IgD-negative memory B cell (primary cell): ENCODE results near the gene SMIM29. TPM values are rescaled to one million over a fixed set of nuclear protein-coding genes. Genes with fewer than 3 reads are reported as not detected.
"Not testable (repeated sequence)": the region's sequence is repeated elsewhere in the genome, so short reads cannot be mapped to it uniquely, and the experiment has no call there.

Source experiments
- H3K27ac Mint-ChIP-seq, 3 donors: one replicate each; pipeline ENCODE4 v1.8.0; 2020 to 2022; ENCODE audit warnings: mild to moderate bottlenecking in 3 of 3, mixed read lengths in 3 of 3, moderate library complexity in 1 of 3
- H3K27me3 Mint-ChIP-seq: one replicate; pipeline ENCODE4 v1.8.0; 2021; ENCODE audit warnings: mixed read lengths
- H3K36me3 Mint-ChIP-seq: one replicate; pipeline ENCODE4 v1.8.0; 2020; ENCODE audit warnings: mild to moderate bottlenecking, mixed read lengths
- H3K4me1 Mint-ChIP-seq, 3 donors: one replicate each; pipeline ENCODE4 v1.8.0; 2020 to 2022; ENCODE audit warnings: mixed read lengths in 3 of 3, mild to moderate bottlenecking in 1 of 3
- H3K4me3 Mint-ChIP-seq, 4 donors: one replicate each; pipeline ENCODE4 v1.8.0; 2020 to 2022; ENCODE audit warnings: mild to moderate bottlenecking in 4 of 4, mixed read lengths in 4 of 4, moderate library complexity in 3 of 4
- H3K9me3 Mint-ChIP-seq, 3 donors: one replicate each; pipeline ENCODE4 v1.8.0; 2020 to 2021; ENCODE audit warnings: mixed read lengths in 3 of 3, mild to moderate bottlenecking in 1 of 3
- polyA plus RNA-seq: library from polyadenylated mRNA; unstranded; fragments of 300-500 nt; fragmentation: Illumina TruSeq; gene quantifications from one replicate; pipeline ENCODE4 v1.2.3, GENCODE V29; 2021

Gene SMIM29
- polyA plus RNA-seq, 1 donor from 2014 or later = 66.2 TPM

DNA sequence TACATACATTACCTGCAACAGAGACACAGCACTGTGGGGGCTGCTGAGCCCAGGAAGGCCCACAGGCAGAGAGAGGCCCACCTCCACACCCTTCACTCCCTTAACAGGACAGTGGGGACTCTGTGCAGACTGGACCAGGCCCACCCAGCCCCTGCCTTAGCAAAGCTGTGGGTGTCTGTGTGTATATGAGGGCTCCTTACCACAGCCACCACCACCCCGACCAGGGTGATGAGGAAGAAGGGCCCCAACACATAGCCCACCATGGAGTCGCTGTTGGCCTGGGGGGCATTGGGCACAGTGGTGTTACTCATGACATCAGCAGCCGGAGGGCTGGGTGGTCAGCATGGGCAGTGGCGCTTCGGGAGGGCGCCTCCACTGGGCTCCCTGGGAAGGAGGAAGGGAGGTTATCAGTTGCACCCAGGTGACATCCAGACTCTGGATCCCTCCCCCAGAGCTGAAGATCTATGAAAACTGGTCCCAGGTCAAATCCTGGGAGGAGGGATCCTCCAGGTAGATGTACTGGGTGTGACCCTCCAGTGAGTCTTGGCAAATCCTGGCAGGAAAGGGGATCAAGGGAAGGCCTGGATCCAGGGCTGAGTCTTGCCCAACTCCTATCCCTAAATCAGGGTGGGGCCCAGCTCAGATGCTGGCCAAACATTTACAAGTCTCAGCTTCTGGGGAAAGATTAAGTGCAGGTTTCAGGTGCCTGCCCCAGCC, 1.2 kb downstream of the SMIM29 start:
- Mint-ChIP-seq H3K36me3 (peaks cover 2% of the 10 kb centered on the region), H3K4me3 (peak overlapping the region; percentile 96 to 99 (median 96)), H3K4me1 (peaks cover 13 to 25% (median 17%) of the 10 kb centered on the region in 3 donors), H3K27ac (peak overlapping the region; percentile 90 to 98 (median 97)), H3K27me3 (no peaks in the 10 kb centered on the region), H3K9me3 (no peaks in the 10 kb centered on the region)

DNA sequence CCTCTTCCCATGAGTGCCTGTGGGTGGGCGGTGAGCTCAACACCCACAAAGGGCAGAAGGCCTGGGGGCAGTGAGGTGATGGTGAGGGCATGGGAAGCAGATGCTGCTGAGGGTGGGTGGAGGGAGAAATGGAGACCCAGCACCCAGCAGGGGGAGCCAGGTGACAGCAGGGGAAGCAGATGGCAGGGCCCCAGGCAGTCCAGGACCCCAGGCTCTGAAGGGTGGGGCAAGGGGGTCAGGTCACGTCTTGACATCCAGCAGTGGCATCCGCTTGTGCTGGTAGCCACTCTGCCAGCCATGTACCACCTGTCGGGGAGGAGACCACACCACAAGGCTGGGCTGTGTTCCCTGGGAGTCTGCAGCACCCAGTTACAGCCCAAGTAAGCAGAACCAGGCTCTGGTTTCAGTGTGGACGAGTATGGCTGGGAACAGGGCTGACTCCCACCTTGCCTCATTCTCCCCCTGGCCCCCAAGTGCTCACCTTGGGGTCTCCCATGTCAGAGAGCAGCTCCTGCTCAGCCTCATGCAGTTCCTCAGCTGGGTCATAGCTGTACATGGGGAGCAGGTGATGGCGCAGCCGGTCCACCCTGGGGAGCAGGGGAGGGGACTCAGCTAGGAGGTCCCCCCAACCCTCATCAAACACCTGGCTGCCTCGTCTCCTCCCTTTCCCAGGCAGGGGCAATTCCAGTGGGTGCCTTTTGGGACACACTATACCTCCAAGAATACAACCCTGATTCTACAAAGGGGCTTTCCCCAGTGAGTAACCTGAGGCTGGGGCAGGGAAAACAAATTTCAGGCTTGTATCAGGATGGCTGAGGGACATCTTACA, 2.0 kb downstream of the SMIM29 start:
- H3K36me3 Mint-ChIP-seq = no peaks in the 10 kb centered on the region

DNA sequence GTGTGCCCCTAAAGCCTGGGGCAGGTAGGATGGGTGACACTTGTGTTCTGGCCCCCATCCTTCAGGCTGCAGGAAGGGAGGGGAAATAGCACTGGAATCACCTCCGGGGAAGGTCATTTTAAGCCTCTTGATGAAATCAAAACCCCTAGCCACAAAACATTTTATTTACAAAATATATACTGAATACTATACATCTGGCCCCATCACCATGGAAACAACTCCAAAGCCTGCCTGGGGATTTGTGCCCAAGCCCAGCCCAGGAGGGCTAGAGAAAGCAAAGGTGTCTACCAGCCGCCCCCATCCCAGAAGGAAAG, 2.6 kb downstream of the SMIM29 start:
- Mint-ChIP-seq H3K36me3 (no peaks in the 10 kb centered on the region), H3K9me3 (no peaks in the 10 kb centered on the region), H3K4me3 (peak overlapping the region in 1 of 4 donors; percentile 96), H3K4me1 (peaks cover 14 to 25% (median 15%) of the 10 kb centered on the region in 3 donors), H3K27ac (peak overlapping the region; percentile 74 to 97 (median 93)), H3K27me3 (no peaks in the 10 kb centered on the region)

More for the DNA sequence above, 2.0 kb downstream of the SMIM29 start:
- peak overlapping the region in 2 of 4 donors; percentile 82 to 96 for H3K4me3 Mint-ChIP-seq
- peak overlapping the region; percentile 90 to 97 (median 93) for H3K27ac Mint-ChIP-seq
- peaks cover 13 to 25% (median 14%) of the 10 kb centered on the region in 3 donors for H3K4me1 Mint-ChIP-seq
- H3K27me3 Mint-ChIP-seq = no peaks in the 10 kb centered on the region
- no peaks in the 10 kb centered on the region for H3K9me3 Mint-ChIP-seq

DNA sequence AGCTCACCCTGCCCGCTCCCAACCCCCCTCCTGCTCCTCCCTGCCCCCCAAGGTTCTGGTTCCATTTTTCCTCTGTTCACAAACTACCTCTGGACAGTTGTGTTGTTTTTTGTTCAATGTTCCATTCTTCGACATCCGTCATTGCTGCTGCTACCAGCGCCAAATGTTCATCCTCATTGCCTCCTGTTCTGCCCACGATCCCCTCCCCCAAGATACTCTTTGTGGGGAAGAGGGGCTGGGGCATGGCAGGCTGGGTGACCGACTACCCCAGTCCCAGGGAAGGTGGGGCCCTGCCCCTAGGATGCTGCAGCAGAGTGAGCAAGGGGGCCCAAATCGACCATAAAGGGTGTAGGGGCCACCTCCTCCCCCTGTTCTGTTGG, 3.1 kb downstream of the SMIM29 start:
- not testable (repeated sequence) for H3K27me3 Mint-ChIP-seq, H3K9me3 Mint-ChIP-seq, H3K36me3 Mint-ChIP-seq
- Mint-ChIP-seq H3K4me3 (peak overlapping the region in 2 of 4 donors; percentile 30 to 96), H3K4me1 (peaks cover 14 to 25% (median 18%) of the 10 kb centered on the region in 3 donors), H3K27ac (peak overlapping the region; percentile 86 to 97 (median 93))

DNA sequence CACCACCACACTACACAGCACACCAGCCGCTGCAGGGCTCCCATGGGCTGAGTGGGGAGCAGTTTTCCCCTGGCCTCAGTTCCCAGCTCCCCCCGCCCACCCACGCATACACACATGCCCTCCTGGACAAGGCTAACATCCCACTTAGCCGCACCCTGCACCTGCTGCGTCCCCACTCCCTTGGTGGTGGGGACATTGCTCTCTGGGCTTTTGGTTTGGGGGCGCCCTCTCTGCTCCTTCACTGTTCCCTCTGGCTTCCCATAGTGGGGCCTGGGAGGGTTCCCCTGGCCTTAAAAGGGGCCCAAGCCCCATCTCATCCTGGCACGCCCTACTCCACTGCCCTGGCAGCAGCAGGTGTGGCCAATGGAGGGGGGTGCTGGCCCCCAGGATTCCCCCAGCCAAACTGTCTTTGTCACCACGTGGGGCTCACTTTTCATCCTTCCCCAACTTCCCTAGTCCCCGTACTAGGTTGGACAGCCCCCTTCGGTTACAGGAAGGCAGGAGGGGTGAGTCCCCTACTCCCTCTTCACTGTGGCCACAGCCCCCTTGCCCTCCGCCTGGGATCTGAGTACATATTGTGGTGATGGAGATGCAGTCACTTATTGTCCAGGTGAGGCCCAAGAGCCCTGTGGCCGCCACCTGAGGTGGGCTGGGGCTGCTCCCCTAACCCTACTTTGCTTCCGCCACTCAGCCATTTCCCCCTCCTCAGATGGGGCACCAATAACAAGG, 3.6 kb downstream of the SMIM29 start:
- not testable (repeated sequence) for H3K9me3 Mint-ChIP-seq, H3K27me3 Mint-ChIP-seq, H3K36me3 Mint-ChIP-seq
- peaks cover 13 to 25% (median 18%) of the 10 kb centered on the region in 3 donors for H3K4me1 Mint-ChIP-seq
- peak overlapping the region in 2 of 3 donors; percentile 86 to 97 for H3K27ac Mint-ChIP-seq
- peak overlapping the region in 2 of 4 donors; percentile 30 to 96 for H3K4me3 Mint-ChIP-seq

DNA sequence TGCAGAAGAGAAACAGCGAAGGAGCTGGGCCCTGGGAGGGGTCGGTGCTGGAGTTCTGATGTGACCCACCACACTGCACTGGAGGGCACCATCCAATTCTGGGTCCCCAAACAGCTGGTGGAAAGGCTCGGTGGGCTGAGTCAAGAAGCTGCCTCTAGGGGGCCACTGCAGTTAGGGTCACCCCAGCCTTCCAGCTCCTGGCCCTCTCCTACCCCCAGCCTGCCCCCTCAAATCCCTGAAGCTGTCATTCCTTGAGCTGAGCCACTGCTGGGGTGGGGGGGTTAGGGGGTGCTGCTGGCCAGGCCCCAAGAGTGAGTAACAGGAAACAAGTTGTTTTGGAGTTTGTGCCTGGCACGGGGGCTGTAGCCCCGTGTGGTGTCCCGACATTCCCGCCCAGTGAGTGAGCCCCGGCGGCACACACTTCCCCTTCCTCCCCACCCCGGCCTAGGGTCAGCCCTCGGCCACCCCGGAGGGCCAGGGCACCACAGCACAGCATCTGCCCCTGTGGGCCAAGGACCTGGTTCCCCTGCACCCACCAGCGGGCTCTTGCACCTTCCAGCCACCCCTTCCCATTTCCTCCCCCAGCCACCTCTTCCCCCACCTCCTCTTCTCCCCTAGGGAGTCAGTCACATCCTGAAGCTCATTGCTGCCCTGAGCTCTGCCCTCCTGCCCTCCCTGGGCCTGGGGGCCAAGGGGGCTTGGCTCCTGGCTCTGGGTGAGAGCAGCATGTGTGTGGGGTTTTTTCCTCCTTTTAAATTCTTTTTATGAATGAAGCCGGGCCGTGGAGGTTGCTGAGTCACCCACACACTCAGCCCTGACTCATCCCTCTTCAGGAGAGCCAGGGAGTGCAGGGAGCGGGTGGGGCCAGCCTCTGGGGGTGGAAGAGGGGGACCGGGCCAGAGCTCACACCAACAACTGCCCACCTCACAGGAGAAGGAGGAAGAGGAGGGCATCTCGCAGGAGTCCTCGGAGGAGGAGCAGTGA, 4.6 kb downstream of the SMIM29 start:
- Mint-ChIP-seq H3K4me1 (peaks cover 16 to 26% (median 18%) of the 10 kb centered on the region in 3 donors), H3K4me3 (peak overlapping the region in 1 of 4 donors; percentile 79), H3K27ac (peak overlapping the region in 1 of 3 donors; percentile 88), H3K27me3 (no peaks in the 10 kb centered on the region), H3K9me3 (no peaks in the 10 kb centered on the region), H3K36me3 (no peaks in the 10 kb centered on the region)

DNA sequence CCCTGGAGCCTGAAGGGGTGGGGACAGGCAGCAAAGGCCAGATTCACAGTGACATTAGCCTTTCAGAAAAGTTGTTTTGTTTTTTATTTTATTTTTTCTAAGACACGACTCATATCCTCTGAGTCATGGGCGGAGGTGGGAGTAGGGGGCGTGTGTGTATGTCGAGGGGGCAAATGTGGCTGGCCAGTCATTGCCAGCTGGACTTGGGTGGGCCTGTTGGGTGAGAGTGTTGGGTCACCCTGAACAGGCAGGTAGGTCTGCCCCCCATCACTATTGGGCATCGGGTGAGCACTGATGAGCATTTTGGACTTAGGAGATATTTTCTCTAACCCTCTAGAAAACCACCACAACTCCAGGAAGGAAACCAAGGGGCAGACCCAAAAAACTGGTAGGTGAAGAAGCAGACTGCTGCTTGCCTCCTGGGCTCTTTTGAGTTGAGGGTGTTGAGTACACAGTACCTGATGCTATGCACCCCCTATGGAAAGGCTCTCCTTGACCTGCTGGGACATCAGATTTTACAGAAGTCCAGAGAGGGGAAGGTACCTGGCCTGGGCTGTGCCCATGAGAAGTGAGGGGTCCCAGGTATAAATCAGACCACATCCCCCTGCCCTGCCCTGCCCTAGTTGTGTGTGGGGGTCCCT, 5.6 kb downstream of the SMIM29 start:
- H3K27me3 Mint-ChIP-seq = no peaks in the 10 kb centered on the region
- H3K9me3 Mint-ChIP-seq = no peaks in the 10 kb centered on the region
- H3K27ac Mint-ChIP-seq = peak overlapping the region; percentile 73 to 88 (median 73)
- peak overlapping the region in 3 of 4 donors; percentile 12 to 79 (median 28) for H3K4me3 Mint-ChIP-seq
- no peaks in the 10 kb centered on the region for H3K36me3 Mint-ChIP-seq
- peaks cover 22 to 31% (median 23%) of the 10 kb centered on the region in 3 donors for H3K4me1 Mint-ChIP-seq

DNA sequence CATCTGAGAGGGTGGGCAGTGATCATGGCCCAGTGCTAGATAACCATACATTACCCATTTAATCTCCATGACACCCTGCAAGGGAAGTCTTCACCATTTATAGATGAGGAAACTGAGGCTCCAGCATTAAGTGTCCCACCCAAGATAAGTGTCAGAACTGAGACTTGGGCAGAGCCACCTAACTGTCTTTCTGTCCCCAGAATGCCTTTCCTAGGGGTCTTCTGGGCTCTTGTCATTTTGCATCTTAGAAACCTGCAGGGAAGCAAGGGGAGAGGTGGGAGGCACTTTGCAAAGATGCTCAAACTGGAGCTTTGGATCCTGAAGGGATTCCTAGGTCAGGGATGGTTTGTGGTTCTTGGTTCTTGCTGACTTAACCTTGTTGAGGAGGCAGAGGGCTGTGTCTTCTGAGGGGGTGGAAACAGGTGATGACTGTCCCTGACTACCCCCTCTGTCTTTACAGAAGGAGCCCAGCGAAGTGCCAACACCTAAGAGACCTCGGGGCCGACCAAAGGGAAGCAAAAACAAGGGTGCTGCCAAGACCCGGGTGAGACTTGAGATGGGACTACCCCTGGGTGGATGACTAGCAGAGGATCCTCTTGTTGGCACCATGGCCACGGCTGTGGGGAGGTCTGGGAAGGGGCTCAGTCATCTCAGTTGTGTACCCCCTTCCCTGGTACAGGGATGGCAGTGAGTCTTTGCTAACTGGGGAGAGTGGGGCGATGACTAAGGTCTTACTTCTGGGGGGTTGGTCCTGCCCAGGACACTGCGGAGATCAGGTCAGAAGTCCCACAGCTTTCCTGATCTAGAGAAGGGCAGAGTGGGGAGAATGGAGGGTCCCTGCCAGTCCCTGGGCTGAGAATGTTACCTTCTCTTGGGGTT, 6.3 kb downstream of the SMIM29 start:
- H3K36me3 Mint-ChIP-seq = no peaks in the 10 kb centered on the region
- H3K27ac Mint-ChIP-seq = peak overlapping the region; percentile 71 to 88 (median 73)
- H3K4me1 Mint-ChIP-seq = peaks cover 17 to 27% (median 19%) of the 10 kb centered on the region in 3 donors
- H3K9me3 Mint-ChIP-seq = no peaks in the 10 kb centered on the region
- peak overlapping the region in 1 of 4 donors; percentile 72 for H3K4me3 Mint-ChIP-seq
- H3K27me3 Mint-ChIP-seq = no peaks in the 10 kb centered on the region

DNA sequence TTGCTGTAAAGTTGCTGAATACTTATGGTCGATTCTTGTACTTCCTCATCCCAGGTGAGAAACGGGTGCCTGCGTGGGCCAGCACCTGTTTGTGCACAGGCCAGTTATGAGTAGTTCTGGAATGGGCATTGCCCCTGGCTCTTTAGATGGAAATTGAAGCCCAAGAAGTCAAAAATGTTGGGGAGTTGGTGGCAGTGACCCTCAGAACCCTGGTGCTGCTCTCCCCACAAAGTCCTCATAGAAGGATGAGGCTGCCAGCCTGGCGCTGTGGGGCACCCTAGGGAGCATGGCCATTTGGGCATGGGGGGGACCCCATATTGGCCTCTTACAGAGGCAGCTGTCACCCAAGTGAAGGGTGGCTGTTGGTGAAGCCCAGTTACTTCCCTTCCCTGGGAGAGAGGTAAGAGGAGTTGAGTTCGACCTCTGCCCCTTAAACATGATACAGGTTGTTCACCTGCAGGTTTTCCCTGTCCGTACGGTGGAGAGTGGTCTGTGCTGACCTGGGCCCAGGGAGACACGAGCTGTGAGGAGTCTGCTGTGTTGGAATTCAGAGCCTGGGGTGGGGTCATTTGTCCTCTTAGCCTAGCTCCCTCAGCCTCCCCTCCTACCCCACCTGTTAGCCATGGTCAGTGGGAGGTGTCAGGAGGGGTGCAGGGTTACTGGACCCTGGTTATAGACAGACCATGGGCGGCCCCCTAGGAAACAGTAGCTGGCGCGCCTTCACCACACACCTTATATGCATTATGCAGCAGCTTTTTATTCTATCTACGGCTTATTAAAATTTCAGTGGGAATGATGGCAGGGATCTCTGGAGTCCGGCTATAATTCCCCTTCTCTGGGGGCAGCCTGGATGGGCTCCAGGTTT, 7.2 kb downstream of the SMIM29 start:
- Mint-ChIP-seq H3K9me3 (no peaks in the 10 kb centered on the region), H3K4me1 (peaks cover 15 to 23% (median 16%) of the 10 kb centered on the region in 3 donors), H3K4me3 (peak overlapping the region in 2 of 4 donors; percentile 22 to 72), H3K36me3 (no peaks in the 10 kb centered on the region), H3K27ac (peak overlapping the region in 2 of 3 donors; percentile 59 to 88), H3K27me3 (no peaks in the 10 kb centered on the region)

DNA sequence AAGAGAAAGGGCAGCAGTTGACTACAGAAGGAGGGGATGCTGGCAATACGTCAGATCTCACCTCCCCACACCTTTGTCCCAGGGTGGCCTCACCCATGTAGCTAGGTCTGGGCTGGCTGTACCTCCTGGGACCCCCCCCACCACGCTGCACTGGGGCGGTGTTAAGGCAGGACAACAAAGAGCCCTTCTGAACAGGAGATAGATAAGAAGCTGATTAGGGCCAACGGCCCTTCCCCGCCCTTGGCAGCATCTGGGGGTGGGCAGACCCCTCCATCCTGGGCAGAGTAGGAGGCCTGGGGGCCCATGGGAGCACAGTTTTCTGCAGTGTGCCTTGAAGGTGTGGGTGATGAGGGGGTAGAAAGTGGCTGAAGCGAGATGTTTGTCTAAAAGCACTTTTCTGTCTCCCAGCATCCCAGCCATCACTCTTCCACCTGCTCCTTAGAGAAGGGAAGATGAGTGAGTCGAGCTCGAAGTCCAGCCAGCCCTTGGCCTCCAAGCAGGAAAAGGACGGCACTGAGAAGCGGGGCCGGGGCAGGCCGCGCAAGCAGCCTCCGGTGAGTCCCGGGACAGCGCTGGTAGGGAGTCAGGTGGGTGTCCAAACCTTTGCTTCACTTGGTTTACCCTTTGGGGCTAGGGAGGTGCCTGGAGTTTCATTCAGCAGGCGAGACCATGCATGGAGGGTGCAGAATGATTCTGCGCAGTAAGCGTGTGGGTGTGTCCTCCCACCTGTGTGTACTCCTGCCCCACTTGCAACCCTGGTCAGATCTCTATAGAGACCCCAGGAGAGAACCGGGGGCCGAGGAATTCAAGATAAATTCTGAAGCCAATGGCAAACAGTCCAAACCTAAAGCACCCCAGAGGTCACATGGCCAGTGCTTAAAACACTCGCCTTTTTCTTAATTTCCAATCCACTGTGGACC, 8.2 kb downstream of the SMIM29 start:
- Mint-ChIP-seq H3K36me3 (no peaks in the 10 kb centered on the region), H3K4me1 (peaks cover 12 to 24% (median 17%) of the 10 kb centered on the region in 3 donors), H3K27ac (peak overlapping the region in 2 of 3 donors; percentile 59 to 72), H3K4me3 (peak overlapping the region in 1 of 4 donors; percentile 67), H3K9me3 (no peaks in the 10 kb centered on the region), H3K27me3 (no peaks in the 10 kb centered on the region)

DNA sequence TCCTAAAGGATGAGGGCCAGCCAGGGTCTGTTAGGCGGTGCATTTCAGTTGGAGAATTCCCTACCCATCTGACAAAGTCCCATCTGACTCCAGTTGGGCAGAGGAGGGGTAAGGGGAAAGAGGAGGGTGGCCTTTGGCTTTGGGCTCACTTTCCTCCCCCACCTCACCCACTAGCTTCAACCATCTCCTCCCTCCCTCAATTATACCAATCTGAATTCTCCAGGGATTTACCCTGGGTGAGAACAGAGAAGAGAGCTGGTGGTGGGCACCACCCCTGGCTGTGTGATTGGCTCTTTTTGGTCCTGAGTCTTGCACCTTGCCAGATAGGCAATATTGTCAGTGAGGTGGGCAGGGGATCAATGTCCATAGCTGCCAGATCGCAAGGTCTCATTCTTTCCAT, 8.9 kb downstream of the SMIM29 start:
- H3K27me3 Mint-ChIP-seq = no peaks in the 10 kb centered on the region
- peak overlapping the region in 2 of 3 donors; percentile 41 to 96 for H3K27ac Mint-ChIP-seq
- no peaks in the 10 kb centered on the region for H3K36me3 Mint-ChIP-seq
- peaks cover 12 to 24% (median 17%) of the 10 kb centered on the region in 3 donors for H3K4me1 Mint-ChIP-seq
- H3K9me3 Mint-ChIP-seq = no peaks in the 10 kb centered on the region
- H3K4me3 Mint-ChIP-seq = peak overlapping the region in 2 of 4 donors; percentile 17 to 67
